Keratinocyte (primary cell): ENCODE results near the gene PLEKHA1.

ENCODE experiments used
- EZH2 ChIP-seq: IDR thresholded peaks from one replicate; pipeline ENCODE4 v1.6.1; 2012; ENCODE audit warnings: inconsistent platforms, mild to moderate bottlenecking, low read length, moderate library complexity
- TF ChIP-seq, protein P1 (sequence below), 3 experiments: IDR thresholded peaks in 1 of 3; conservative IDR thresholded peaks in 1 of 3; optimal IDR thresholded peaks in 1 of 3; 2 replicates in 2 of 3; 3 replicates in 1 of 3; pipeline versions ENCODE3 to v1.5.1; 2011; ENCODE audit warnings: low read length in 3 of 3, mild to moderate bottlenecking in 3 of 3, moderate library complexity in 2 of 3, control low read depth in 1 of 3, inconsistent platforms in 1 of 3; ENCODE audit not compliant: insufficient read depth in 2 of 3; ENCODE audit errors: extremely low read depth in 1 of 3

DNA sequence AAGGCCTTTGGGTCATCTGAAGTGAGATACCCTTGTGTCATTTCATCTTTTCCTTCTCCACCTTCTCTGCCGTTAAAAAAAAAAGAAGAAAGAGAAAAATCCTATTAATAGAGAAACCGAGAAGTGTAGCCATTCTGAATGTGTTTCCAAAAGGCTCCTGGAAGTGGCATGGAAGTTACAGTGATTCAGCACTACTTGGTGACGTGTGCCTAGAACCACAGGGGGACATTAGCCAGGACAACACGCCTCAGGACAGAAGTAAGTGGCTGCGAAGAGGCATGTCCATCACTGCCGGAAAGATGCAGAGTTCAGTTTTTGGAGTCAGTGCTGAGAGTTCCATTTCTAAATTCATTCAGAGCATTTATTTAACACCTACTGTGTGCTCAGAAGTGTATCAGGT, 93.2 kb downstream of the PLEKHA1 start:
- TF ChIP-seq, protein P1, sequence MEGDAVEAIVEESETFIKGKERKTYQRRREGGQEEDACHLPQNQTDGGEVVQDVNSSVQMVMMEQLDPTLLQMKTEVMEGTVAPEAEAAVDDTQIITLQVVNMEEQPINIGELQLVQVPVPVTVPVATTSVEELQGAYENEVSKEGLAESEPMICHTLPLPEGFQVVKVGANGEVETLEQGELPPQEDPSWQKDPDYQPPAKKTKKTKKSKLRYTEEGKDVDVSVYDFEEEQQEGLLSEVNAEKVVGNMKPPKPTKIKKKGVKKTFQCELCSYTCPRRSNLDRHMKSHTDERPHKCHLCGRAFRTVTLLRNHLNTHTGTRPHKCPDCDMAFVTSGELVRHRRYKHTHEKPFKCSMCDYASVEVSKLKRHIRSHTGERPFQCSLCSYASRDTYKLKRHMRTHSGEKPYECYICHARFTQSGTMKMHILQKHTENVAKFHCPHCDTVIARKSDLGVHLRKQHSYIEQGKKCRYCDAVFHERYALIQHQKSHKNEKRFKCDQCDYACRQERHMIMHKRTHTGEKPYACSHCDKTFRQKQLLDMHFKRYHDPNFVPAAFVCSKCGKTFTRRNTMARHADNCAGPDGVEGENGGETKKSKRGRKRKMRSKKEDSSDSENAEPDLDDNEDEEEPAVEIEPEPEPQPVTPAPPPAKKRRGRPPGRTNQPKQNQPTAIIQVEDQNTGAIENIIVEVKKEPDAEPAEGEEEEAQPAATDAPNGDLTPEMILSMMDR (optimal IDR thresholded peaks at IDR 0.05 in 1 of 3, IDR thresholded peaks at IDR 0.05 in 1 of 3, conservative IDR thresholded peaks at IDR 0.05 in 1 of 3; ENCODE audit: extremely low read depth in 1 of 3, insufficient read depth in 2 of 3, low read length in 3 of 3) = no peak
- TF ChIP-seq EZH2 = no peak
